Adipocyte (in vitro differentiated cells): ENCODE results near the gene ARFGEF2.

Experiments used
- DNase-seq: peaks from one replicate; pipeline ENCODE4 v3.0.0-alpha.2; 2015; ENCODE audit warnings: low read depth
- H3K27me3 ChIP-seq: replicated peaks from 2 replicates; pipeline ENCODE4 v1.7.0; 2013; ENCODE audit warnings: mild to moderate bottlenecking, low read length, moderate library complexity; ENCODE audit not compliant: control insufficient read depth, insufficient read depth
- H3K36me3 ChIP-seq: 2 replicates; pipeline ENCODE4 v1.7.0; 2013; ENCODE audit warnings: low read length, mild to moderate bottlenecking, moderate library complexity; ENCODE audit not compliant: control insufficient read depth, insufficient read depth, severe bottlenecking
- H3K4me1 ChIP-seq: 2 replicates; pipeline ENCODE4 v1.7.0; 2013; ENCODE audit warnings: mild to moderate bottlenecking, low read length, moderate library complexity; ENCODE audit not compliant: control insufficient read depth, insufficient read depth
- H3K4me3 ChIP-seq: 2 replicates; pipeline ENCODE4 v1.7.0; 2013; ENCODE audit warnings: mild to moderate bottlenecking, low read length, moderate library complexity
- H3K9ac ChIP-seq: 2 replicates; pipeline ENCODE4 v1.7.0; 2013; ENCODE audit warnings: mild to moderate bottlenecking, low read length, moderate library complexity
- H3K9me3 ChIP-seq: 2 replicates; pipeline ENCODE4 v1.7.0; 2013; ENCODE audit warnings: mild to moderate bottlenecking, low read length, moderate library complexity; ENCODE audit not compliant: control insufficient read depth

ARFGEF2 gene

GRCh38 chr20:48903705-48904104 lies 17.8 kb upstream of the ARFGEF2 start:
- Histone ChIP-seq H3K4me3 (no peak overlapping the region), H3K9ac (no peak overlapping the region), H3K9me3 (peaks cover under 1% of the 10 kb centered on the region), H3K27me3 (peaks cover 33% of the 10 kb centered on the region), H3K36me3 (no peaks in the 10 kb centered on the region), H3K4me1 (peaks cover 14% of the 10 kb centered on the region)
- no peak for DNase-seq

- Histone ChIP-seq H3K4me1 (peaks cover 9% of the 10 kb centered on the region), H3K4me3 (no peak overlapping the region), H3K9me3 (peaks cover 11% of the 10 kb centered on the region), H3K27me3 (peaks cover 30% of the 10 kb centered on the region), H3K36me3 (no peaks in the 10 kb centered on the region), H3K9ac (no peak overlapping the region)
- peak; percentile 87 for DNase-seq
Observed at GRCh38 chr20:48904566-48905296, 16.8 kb upstream of the ARFGEF2 start.

- no peak for DNase-seq
- Histone ChIP-seq H3K9ac (no peak overlapping the region), H3K36me3 (no peaks in the 10 kb centered on the region), H3K4me1 (peaks cover 7% of the 10 kb centered on the region), H3K9me3 (peaks cover 13% of the 10 kb centered on the region), H3K27me3 (peaks cover 35% of the 10 kb centered on the region), H3K4me3 (no peak overlapping the region)
Observed at GRCh38 chr20:48905297-48905647, 16.2 kb upstream of the ARFGEF2 start.

- Histone ChIP-seq H3K27me3 (peaks cover 41% of the 10 kb centered on the region), H3K9ac (no peak overlapping the region), H3K4me3 (no peak overlapping the region), H3K4me1 (peaks cover 6% of the 10 kb centered on the region), H3K36me3 (no peaks in the 10 kb centered on the region), H3K9me3 (peaks cover 13% of the 10 kb centered on the region)
- no peak for DNase-seq
Observed at GRCh38 chr20:48906221-48906877, 15.2 kb upstream of the ARFGEF2 start.

- H3K36me3 ChIP-seq = no peaks in the 10 kb centered on the region
- no peak overlapping the region for H3K9ac ChIP-seq
- H3K4me1 ChIP-seq = peaks cover 6% of the 10 kb centered on the region
- H3K27me3 ChIP-seq = peaks cover 49% of the 10 kb centered on the region
- no peak for DNase-seq
- H3K9me3 ChIP-seq = peaks cover 13% of the 10 kb centered on the region
- no peak overlapping the region for H3K4me3 ChIP-seq
Observed at GRCh38 chr20:48908656-48909319, 12.7 kb upstream of the ARFGEF2 start.

GRCh38 chr20:48909910-48910309 lies 11.6 kb upstream of the ARFGEF2 start:
- Histone ChIP-seq H3K4me3 (no peak overlapping the region), H3K9ac (no peak overlapping the region), H3K4me1 (peaks cover under 1% of the 10 kb centered on the region), H3K9me3 (peaks cover 13% of the 10 kb centered on the region), H3K36me3 (no peaks in the 10 kb centered on the region), H3K27me3 (peaks cover 47% of the 10 kb centered on the region)
- no peak for DNase-seq

GRCh38 chr20:48910347-48910781 lies 11.1 kb upstream of the ARFGEF2 start:
- DNase-seq = no peak
- Histone ChIP-seq H3K4me3 (no peak overlapping the region), H3K9ac (no peak overlapping the region), H3K27me3 (peaks cover 47% of the 10 kb centered on the region), H3K9me3 (peaks cover 13% of the 10 kb centered on the region), H3K36me3 (no peaks in the 10 kb centered on the region), H3K4me1 (no peaks in the 10 kb centered on the region)

GRCh38 chr20:48912065-48912464 lies 9.4 kb upstream of the ARFGEF2 start:
- H3K27me3 ChIP-seq = peaks cover 46% of the 10 kb centered on the region
- H3K9ac ChIP-seq = no peak overlapping the region
- H3K4me3 ChIP-seq = no peak overlapping the region
- DNase-seq = no peak
- H3K4me1 ChIP-seq = no peaks in the 10 kb centered on the region
- peaks cover 13% of the 10 kb centered on the region for H3K9me3 ChIP-seq
- H3K36me3 ChIP-seq = no peaks in the 10 kb centered on the region

GRCh38 chr20:48916699-48917098 lies 4.8 kb upstream of the ARFGEF2 start:
- DNase-seq = no peak

GRCh38 chr20:48919336-48919881 lies 2.1 kb upstream of the ARFGEF2 start:
- H3K4me3 ChIP-seq = no peak overlapping the region
- H3K27me3 ChIP-seq = peaks cover 8% of the 10 kb centered on the region
- DNase-seq = no peak
- no peaks in the 10 kb centered on the region for H3K36me3 ChIP-seq
- no peak overlapping the region for H3K9ac ChIP-seq
- H3K9me3 ChIP-seq = no peaks in the 10 kb centered on the region
- peaks cover 22% of the 10 kb centered on the region for H3K4me1 ChIP-seq

More at GRCh38 chr20:48916699-48917098, 4.8 kb upstream of the ARFGEF2 start:
- Histone ChIP-seq H3K4me3 (no peak overlapping the region), H3K4me1 (no peaks in the 10 kb centered on the region), H3K9ac (no peak overlapping the region), H3K9me3 (no peaks in the 10 kb centered on the region), H3K36me3 (no peaks in the 10 kb centered on the region), H3K27me3 (peaks cover 26% of the 10 kb centered on the region)

- Histone ChIP-seq H3K4me1 (peaks cover 28% of the 10 kb centered on the region), H3K4me3 (no peak overlapping the region), H3K36me3 (no peaks in the 10 kb centered on the region), H3K9ac (no peak overlapping the region), H3K27me3 (peaks cover 8% of the 10 kb centered on the region), H3K9me3 (no peaks in the 10 kb centered on the region)
- no peak for DNase-seq
Observed at GRCh38 chr20:48919882-48920526, 1.5 kb upstream of the ARFGEF2 start.
